RPMI8226 (cell line): ENCODE measurements around the gene QRFP.

Experiments used
- DNase-seq: peaks from one replicate; pipeline ENCODE4 v3.0.0-alpha.2; 2015

Gene QRFP

GRCh38 chr9:130847306-130848217, 49.0 kb downstream of the QRFP start:
- DNase-seq, result no peak

- DNase-seq, result no peak
Observed at GRCh38 chr9:130846487-130847305, 49.9 kb downstream of the QRFP start.

GRCh38 chr9:130845901-130846481, 50.6 kb downstream of the QRFP start:
- no peak for DNase-seq

GRCh38 chr9:130845254-130845653, 51.4 kb downstream of the QRFP start:
- no peak for DNase-seq

- no peak for DNase-seq
Observed at GRCh38 chr9:130844044-130844451, 52.6 kb downstream of the QRFP start.

- DNase-seq, result no peak
Observed at GRCh38 chr9:130843049-130843908, 53.3 kb downstream of the QRFP start.
